ENCODE results near the gene TJAP1. TPM values are rescaled to one million over a fixed set of nuclear protein-coding genes. Genes with fewer than 3 reads are reported as not detected.

The TJAP1 gene
- total RNA-seq, 3 donors from 2014 or later: 20.8 to 33.8 (median 26.3) TPM

DNA sequence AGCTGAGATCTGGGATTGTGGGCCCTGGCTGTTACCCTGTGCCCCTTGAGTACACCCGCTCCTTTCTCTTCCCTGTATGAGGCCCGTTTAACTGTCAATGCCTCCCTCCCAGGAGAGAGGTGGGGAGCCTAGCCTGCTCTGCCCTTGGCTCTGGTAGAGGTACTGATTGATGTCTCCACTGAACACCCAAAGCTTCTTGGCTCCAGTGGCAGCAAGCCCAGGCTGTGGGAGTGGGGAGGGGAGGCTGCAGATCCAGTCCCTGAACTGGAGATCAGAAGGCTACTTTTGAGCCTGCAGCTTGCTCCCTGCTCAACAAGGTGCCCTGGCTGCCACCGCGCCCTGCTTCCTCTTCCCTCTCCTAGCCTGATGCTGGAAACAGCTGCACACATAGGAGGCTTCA lies 25.3 kb downstream of the TJAP1 start:
- H3K36me3 ChIP-seq (ENCODE audit: low read depth): no peaks in the 10 kb centered on the region
- intact Hi-C loops (cut with DNase I, micrococcal nuclease): loop anchor here (10.0 kb wide), 2 partner anchors 48 to 118 kb away; partner anchors contain the start of gene DLK2 (in 1 of the 2)
- TF ChIP-seq, protein P1, sequence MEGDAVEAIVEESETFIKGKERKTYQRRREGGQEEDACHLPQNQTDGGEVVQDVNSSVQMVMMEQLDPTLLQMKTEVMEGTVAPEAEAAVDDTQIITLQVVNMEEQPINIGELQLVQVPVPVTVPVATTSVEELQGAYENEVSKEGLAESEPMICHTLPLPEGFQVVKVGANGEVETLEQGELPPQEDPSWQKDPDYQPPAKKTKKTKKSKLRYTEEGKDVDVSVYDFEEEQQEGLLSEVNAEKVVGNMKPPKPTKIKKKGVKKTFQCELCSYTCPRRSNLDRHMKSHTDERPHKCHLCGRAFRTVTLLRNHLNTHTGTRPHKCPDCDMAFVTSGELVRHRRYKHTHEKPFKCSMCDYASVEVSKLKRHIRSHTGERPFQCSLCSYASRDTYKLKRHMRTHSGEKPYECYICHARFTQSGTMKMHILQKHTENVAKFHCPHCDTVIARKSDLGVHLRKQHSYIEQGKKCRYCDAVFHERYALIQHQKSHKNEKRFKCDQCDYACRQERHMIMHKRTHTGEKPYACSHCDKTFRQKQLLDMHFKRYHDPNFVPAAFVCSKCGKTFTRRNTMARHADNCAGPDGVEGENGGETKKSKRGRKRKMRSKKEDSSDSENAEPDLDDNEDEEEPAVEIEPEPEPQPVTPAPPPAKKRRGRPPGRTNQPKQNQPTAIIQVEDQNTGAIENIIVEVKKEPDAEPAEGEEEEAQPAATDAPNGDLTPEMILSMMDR (IDR thresholded peaks at IDR 0.05): no peak
- no peaks in the 10 kb centered on the region for H3K9me3 ChIP-seq
- DNase-seq (no peak), ATAC-seq (no peak)
- no peak overlapping the region for H3K4me3 ChIP-seq
- H3K4me1 ChIP-seq (ENCODE audit: low read depth): peaks cover 2% of the 10 kb centered on the region

DNA sequence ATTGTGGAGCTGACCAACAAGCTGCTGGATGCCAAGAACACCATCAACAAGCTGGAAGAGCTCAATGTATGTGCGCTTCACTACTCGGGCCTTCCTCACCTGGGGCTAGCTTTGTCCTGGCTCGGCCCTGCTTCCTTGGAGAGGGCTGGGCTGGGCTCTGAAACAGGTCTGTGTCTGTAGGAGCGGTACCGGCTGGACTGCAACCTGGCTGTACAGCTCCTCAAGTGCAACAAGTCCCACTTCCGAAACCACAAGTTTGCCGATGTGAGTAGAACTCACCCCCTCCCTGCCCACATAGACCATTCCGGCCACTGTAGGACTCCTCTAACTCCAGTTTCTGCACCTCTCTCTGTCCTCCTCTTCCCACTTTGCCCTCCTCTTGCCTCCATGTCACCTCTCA lies 26.1 kb downstream of the TJAP1 start:
- Histone ChIP-seq H3K9me3 (no peaks in the 10 kb centered on the region), H3K4me1 (ENCODE audit: low read depth) (peaks cover 2% of the 10 kb centered on the region), H3K4me3 (no peak overlapping the region), H3K36me3 (ENCODE audit: low read depth) (no peaks in the 10 kb centered on the region)
- intact Hi-C loops (cut with DNase I, micrococcal nuclease): loop anchor here (10.0 kb wide), 2 partner anchors 49 to 119 kb away; partner anchors contain the start of gene DLK2 (in 1 of the 2)
- no peak for ATAC-seq
- no peak for DNase-seq
- TF ChIP-seq, protein P1 (IDR thresholded peaks at IDR 0.05): no peak

DNA sequence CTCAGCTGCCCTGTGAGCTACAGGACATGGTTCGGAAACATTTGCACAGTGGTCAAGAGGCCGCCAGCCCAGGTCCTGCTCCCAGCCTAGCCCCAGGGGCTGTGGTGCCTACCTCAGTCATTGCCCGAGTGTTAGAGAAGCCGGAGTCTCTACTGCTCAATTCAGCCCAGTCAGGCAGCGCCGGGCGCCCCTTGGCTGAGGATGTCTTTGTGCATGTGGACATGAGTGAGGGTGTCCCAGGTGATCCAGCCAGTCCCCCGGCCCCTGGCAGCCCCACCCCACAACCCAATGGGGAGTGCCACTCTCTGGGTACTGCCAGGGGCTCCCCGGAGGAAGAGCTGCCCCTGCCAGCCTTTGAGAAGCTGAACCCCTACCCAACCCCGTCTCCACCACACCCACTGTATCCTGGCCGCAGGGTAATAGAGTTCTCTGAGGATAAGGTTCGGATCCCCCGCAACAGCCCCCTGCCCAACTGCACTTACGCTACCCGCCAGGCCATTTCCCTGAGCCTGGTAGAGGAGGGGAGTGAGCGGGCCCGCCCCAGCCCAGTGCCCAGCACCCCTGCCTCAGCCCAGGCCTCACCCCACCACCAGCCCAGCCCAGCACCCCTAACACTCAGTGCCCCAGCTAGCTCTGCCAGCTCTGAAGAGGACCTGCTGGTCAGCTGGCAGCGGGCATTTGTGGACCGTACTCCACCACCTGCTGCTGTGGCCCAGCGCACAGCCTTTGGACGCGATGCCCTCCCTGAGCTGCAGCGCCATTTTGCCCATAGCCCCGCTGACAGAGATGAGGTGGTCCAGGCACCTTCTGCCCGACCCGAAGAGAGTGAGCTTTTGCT lies 27.6 kb downstream of the TJAP1 start:
- no peak for DNase-seq
- intact Hi-C loops (cut with DNase I, micrococcal nuclease): loop anchor here (5.0 to 10.0 kb wide), 3 partner anchors 50 to 120 kb away; partner anchors contain the start of gene DLK2 (in 1 of the 2)
- Histone ChIP-seq H3K4me1 (ENCODE audit: low read depth) (peaks cover 9% of the 10 kb centered on the region), H3K36me3 (ENCODE audit: low read depth) (no peaks in the 10 kb centered on the region), H3K9me3 (no peaks in the 10 kb centered on the region), H3K4me3 (no peak overlapping the region)
- TF ChIP-seq, protein P1 (IDR thresholded peaks at IDR 0.05): no peak
- ATAC-seq: no peak

DNA sequence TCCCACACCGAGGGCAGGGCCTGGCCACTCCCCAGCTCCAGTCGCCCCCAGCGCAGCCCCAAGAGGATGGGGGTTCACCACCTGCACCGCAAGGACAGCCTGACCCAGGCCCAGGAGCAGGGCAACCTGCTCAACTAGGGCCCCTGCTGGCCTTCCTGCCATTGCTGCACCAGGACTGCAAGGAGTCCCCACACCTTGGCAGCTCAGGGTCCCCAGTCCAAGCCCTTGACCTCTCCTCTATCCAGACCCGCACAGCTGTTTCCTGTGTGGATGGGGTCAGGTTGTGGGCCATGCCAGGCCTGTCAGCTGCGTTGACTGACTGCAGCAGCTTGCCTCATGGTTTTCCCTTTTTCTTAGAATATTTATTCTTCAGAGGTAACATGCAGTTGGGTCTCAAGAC lies 28.3 kb downstream of the TJAP1 start:
- intact Hi-C loops (cut with DNase I, micrococcal nuclease): loop anchor here (5.0 to 10.0 kb wide), 3 partner anchors 51 to 121 kb away; partner anchors contain the start of gene DLK2 (in 1 of the 2)
- Histone ChIP-seq H3K9me3 (no peaks in the 10 kb centered on the region), H3K36me3 (ENCODE audit: low read depth) (no peaks in the 10 kb centered on the region), H3K4me1 (ENCODE audit: low read depth) (peaks cover 13% of the 10 kb centered on the region), H3K4me3 (no peak overlapping the region)
- ATAC-seq (no peak), DNase-seq (no peak)
- TF ChIP-seq, protein P1 (IDR thresholded peaks at IDR 0.05): no peak

DNA sequence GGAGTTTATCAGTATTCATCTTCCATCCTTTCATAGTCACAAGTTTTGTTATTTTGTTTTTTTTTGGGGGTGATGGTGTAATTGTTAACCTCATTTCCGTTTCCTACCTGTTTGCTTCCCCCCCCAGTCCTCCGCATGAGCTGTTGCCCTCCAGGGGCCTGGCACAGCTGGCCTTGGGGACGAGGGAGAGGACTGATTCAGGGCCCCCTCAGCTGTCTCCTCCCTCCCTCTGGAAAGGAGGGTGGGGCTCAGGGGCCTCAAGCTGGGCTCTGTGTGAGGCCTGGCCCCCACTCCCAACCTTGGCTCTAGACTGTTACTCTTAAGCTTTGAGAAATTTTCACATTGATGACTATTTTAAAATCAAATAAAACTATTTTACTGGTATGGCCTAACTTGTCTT lies 28.8 kb downstream of the TJAP1 start:
- H3K9me3 ChIP-seq: no peaks in the 10 kb centered on the region

More for the DNA sequence above, 28.8 kb downstream of the TJAP1 start:
- peaks cover 17% of the 10 kb centered on the region for H3K4me1 ChIP-seq (ENCODE audit: low read depth)
- H3K36me3 ChIP-seq (ENCODE audit: low read depth): no peaks in the 10 kb centered on the region
- DNase-seq (no peak), ATAC-seq (no peak)
- H3K4me3 ChIP-seq: no peak overlapping the region
- intact Hi-C loops (cut with DNase I, micrococcal nuclease): loop anchor here (5.0 to 10.0 kb wide), 3 partner anchors 51 to 121 kb away; partner anchors contain the start of gene DLK2 (in 1 of the 2)
- TF ChIP-seq, protein P1 (IDR thresholded peaks at IDR 0.05): no peak

Measured in mucosa of descending colon (tissue), 3 donors.